Measurements from ENCODE around the gene CR1.

GRCh38 chr1:207645635-207646081 lies 149.7 kb downstream of the CR1 start:
- TF ChIP-seq CTCF (IDR thresholded peaks at IDR 0.05; ENCODE audit: insufficient read depth, low read depth, low read length) (no peak), EZH2 (IDR thresholded peaks at IDR 0.05; ENCODE audit: insufficient read depth, low read length) (peak; percentile 15)
